GM19468 (cell line): ENCODE data around the gene KATNB1.
"Not testable (repeated sequence)": the region's sequence is repeated elsewhere in the genome, so short reads cannot be mapped to it uniquely, and the experiment has no call there.

Source experiments
- ATAC-seq: cut with Tn5 transposase; IDR thresholded peaks from one replicate; pipeline ENCODE4 v1.9.1; 2021; ENCODE audit warnings: mild to moderate bottlenecking, moderate library complexity, moderate number of reproducible peaks; ENCODE audit not compliant: unreplicated experiment; ENCODE audit errors: extremely low read depth

Gene KATNB1

GRCh38 chr16:57700781-57701551, 34.6 kb upstream of the KATNB1 start:
- ATAC-seq, result no peak

DNA sequence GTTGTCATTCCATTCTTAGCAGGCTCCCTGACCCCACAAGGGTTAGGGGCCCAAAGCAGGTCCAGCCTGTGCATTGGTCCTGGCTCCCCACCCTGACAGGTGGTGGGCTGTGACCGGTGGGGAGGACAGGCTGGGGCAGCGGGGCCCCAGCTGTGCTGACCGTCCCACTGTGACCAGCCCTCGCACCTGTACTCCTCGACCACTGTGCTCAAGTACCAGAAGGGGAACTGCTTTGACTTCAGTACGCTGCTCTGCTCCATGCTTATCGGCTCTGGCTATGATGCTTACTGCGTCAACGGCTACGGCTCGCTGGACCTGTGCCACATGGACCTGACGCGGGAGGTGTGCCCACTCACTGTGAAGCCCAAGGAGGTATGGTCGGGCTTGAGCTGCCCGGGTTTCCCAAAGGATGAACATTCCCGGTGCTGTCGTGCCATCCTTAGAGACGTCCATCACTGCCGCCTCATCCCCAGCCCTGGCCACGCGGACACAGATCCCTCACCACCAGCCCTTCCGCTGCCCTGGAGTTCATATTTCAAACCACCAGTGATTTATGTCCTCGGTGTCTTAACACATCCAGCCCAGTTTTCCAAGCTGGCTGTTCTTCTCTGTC, 33.7 kb upstream of the KATNB1 start:
- no peak for ATAC-seq

DNA sequence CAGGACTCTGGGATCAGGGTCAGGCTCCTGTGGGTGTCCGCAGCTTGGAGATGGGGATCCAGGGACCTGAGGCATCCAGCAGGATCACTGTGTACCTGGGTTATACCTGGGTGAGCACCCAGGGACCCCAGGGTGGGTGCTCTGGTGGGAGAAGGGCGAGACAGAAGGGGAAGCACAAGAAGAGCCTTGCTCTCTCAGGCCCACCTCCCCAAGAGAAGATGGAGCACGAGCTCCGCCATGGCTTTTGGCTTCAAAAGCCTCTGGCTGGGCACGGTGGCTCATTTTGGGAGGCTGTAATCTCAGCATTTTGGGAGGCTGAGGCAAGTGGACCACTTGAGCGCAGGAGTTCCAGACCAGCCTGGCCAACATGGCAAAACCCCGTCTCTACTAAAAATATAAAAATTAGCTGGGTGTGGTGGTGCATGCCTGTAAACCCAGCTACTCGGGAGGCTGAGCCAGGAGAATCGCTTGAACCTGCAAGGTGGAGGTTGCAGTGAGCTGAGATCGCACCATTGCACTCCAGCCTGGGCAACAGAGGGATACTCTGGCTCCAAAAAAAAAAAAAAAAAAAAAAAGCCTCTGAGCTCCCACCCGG, 32.1 kb upstream of the KATNB1 start:
- no peak for ATAC-seq

DNA sequence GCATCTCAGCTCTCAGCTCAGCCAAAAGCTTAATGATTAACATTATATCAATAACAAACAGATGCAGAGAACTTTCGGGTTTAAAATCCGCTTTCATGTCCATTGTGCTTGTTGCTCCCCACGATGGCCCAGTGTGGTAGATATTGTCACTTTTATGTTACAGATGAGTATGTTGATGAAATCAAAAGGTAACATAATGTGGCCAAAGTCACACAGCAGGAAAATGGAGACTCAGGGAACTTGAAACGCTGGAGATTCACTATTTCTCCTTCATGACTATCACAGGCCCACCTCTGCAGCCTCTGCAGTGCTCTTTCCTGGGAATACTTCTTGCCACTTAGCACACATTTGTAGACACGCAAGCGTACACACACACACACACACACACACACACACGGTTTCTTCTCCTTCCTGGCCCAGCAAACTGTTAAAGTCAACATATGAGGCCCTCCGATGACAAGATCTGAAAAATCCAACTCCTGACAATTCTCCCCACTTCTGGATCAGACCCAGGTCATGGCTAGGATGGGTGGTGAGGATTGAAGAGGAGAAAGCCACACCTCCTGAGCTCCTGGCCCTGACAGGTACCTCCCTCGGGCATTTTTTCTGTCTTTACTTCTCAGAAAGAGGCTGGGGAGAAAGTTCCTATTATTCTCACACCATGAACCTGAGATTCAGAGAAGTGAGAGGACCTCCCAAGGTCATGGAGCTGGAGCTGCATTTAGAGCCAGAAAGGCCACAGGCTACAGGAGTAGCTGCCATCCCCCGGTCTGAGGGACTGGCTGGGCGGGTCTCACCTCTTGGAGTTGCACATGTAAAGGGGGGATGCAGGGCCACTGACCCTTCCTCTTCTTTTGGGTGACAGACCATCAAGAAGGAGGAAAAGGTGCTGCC, 31.3 kb upstream of the KATNB1 start:
- ATAC-seq, result no peak

GRCh38 chr16:57704905-57705852, 30.4 kb upstream of the KATNB1 start:
- no peak for ATAC-seq

GRCh38 chr16:57706717-57707116, 28.9 kb upstream of the KATNB1 start:
- ATAC-seq, result no peak

- ATAC-seq, result no peak
These were observed 28.2 kb upstream of the KATNB1 start for GRCh38 chr16:57707331-57707730.

DNA sequence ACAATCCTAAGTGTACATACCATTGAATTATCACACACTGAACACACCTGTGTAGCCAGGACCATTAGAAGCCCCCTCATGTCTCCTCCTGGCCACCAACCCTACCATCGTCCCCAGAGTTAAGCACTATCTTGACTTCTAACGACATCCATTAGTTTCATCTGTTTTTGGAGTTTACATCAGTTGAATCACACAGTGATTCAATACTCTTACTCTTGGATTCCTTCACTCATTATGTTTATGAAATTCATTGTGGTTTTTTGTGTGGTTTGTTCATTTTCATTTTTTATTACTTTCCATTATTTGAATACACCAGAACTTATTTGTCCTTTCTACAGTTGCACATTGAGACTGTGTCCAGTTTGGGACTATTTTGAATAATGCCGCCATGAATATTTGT, 27.4 kb upstream of the KATNB1 start:
- no peak for ATAC-seq

GRCh38 chr16:57709663-57710062, 25.9 kb upstream of the KATNB1 start:
- no peak for ATAC-seq

DNA sequence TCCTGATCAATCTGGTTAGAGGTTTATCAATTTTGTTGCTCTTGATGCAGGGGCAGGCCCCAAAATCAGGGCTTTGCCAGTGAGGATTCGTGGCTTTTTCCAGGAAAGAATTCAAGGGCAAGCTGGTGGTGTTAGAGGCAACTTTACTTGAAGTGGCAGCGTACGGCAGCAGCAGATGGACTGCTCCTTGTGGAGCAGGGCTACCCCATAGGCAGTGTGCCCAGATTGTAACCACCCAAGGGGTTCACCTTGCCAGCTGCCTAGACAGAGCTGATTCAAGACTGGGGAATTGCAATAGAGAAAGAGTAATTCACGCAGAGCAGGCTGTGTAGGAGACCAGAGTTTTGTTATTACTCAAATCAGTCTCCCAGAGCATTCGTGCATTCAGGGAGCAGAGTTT, 24.2 kb upstream of the KATNB1 start:
- no peak for ATAC-seq

DNA sequence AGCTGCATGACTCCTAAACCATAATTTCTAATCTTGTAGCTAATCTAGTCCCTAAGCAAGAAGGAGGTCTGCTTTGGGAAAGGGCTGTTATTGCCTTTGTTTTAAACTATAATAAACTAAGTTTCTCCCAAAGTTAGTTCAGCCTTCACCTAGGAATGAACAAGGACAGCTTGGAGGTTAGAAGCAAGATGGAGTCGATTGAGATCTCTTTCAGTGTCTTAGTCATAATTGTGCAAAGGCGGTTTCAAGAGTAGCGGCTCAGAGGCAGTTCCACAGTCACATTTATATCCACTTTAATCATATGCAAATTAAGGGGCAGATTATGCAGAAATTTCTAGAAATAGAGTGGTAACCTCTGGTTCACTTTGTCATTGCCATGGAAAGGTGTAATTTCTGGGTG, 23.6 kb upstream of the KATNB1 start:
- no peak for ATAC-seq

DNA sequence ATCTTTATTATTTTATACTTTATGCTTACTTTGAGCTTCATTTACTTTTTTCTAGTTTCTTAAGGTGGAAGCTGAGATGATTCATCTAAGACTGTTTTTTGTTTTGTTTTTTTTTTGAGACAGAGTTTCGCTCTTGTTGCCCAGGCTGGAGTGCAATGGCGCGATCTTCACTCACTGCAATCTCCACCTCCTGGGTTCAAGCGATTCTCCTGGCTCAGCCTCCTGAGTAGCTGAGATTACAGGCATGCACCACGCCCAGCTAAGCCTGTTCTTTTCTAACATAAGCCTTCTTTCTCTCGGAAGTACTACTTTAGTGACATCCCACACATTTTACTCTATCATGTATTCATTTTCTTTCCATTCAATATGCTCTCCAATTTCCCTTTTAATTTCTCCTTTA, 23.0 kb upstream of the KATNB1 start:
- ATAC-seq, result not testable (repeated sequence)

GRCh38 chr16:57713596-57713995, 22.0 kb upstream of the KATNB1 start:
- ATAC-seq, result no peak

DNA sequence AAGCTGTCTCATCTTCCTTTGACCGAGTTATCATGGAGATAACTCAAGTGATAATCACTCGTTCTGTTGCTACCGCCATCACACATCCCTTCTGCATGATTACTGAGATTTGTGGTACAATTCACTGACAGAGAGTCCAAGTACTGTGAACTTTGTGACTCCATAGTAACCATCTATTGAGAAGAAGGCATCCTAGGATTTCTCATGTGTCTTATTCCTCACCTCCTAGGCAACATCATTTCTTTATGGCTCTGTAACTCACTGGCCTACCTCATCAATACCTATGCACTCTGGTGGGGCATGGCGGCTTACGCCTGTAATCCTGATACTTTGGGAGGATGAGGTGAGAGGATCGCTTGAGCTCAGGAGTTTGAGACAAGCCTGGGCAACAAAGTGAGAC, 21.5 kb upstream of the KATNB1 start:
- ATAC-seq, result no peak

DNA sequence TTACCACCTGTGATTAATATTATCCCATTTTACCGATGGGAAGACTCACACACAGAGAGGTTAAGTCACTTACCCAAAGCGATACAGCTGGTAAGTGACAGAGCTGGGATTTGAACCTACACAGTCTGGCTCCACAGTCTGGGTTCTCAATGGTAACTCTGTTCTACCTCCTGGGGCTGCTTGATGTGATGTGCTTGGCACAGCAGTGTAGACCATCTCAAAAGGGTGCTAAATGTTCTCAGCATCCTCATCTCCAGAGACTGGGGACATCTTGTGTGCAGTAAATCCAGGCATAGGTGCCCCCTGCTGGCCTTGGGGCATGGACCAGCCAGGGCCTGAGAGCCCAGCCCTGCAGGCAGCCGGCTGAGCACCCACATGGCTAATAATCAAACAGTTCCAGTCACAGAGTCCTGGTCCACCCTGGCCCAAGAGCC, 15.4 kb upstream of the KATNB1 start:
- no peak for ATAC-seq

GRCh38 chr16:57721356-57722209, 14.0 kb upstream of the KATNB1 start:
- ATAC-seq, result no peak

GRCh38 chr16:57722210-57722499, 13.4 kb upstream of the KATNB1 start:
- ATAC-seq, result no peak

- ATAC-seq, result no peak
These were observed 12.9 kb upstream of the KATNB1 start for GRCh38 chr16:57722651-57723050.

DNA sequence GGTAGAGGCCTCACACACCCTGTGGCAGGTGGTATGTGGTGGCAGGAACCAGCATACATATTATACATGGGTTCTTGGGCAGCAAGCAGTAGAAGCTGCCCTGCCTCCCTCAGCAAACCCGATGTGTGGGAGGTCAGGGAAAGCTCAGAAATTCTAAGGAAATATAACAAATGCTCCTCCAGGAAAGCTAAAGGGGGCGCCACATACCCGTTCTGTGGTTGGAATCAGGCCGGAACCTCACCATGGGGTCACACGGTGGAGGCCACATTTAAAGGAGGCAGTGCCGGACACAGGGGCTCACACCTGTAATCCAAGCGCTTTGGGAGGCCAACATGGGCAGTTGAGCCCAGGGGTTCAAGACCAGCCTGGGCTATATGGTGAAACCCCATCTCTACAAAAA, 12.4 kb upstream of the KATNB1 start:
- no peak for ATAC-seq
